Left ventricle myocardium inferior (tissue), 1 donor: ENCODE data around the gene RNASE8. TPM values are rescaled to one million over a fixed set of nuclear protein-coding genes. Genes with fewer than 3 reads are reported as not detected.

ENCODE experiments used
- DNase-seq: peaks from one replicate; pipeline ENCODE4 v3.0.0-alpha.2; 2020
- H3K27ac ChIP-seq: fragments of 200-600 bp; replicated peaks from 2 replicates; pipeline ENCODE4 v1.8.0; 2021
- H3K27me3 ChIP-seq: fragments of 200-600 bp; 2 replicates; pipeline ENCODE4 v1.8.0; 2021; ENCODE audit warnings: low read depth
- H3K36me3 ChIP-seq: fragments of 200-600 bp; 2 replicates; pipeline ENCODE4 v1.8.0; 2021
- H3K4me1 ChIP-seq: fragments of 200-600 bp; 2 replicates; pipeline ENCODE4 v1.8.0; 2021
- H3K4me3 ChIP-seq: fragments of 200-600 bp; 2 replicates; pipeline ENCODE4 v1.8.0; 2021; ENCODE audit warnings: mild to moderate bottlenecking, moderate library complexity
- H3K9me3 ChIP-seq: fragments of 200-600 bp; replicated peaks from 2 replicates; pipeline ENCODE4 v1.8.0; 2021
- CTCF ChIP-seq: fragments of 200-600 bp; IDR thresholded peaks from 2 replicates; pipeline ENCODE4 v1.8.0; 2021; ENCODE audit warnings: antibody characterized with exemption, mild to moderate bottlenecking, borderline replicate concordance
- intact Hi-C: fragments of 100-400 bp; cut with micrococcal nuclease; formaldehyde crosslinking; loops from one replicate; pipeline ENCODE4 v1.11.0; 2022
- total RNA-seq: library from RNA; stranded (reverse); fragmentation: NEBNext Ultra II Directional; extraction: Animal tissue kit (Norgen Biotek cat#: 25700); gene quantifications from one replicate; pipeline ENCODE4 v1.2.1, GENCODE V29; 2021
- donor health status: DM: no; HTN: yes; CAD: no; lungs with severe emphysema.

Gene RNASE8
- total RNA-seq, 1 donor from 2014 or later, result not detected

GRCh38 chr14:21025371-21026273 is 32.0 kb upstream of the RNASE8 start:
- Histone ChIP-seq H3K9me3 (no peaks in the 10 kb centered on the region), H3K27ac (peak overlapping the region; percentile 99), H3K27me3 (no peaks in the 10 kb centered on the region), H3K4me3 (peak overlapping the region; percentile 83), H3K4me1 (peaks cover 57% of the 10 kb centered on the region), H3K36me3 (peaks cover 16% of the 10 kb centered on the region)
- DNase-seq, result peak; percentile 91
- TF ChIP-seq CTCF, result no peak
- intact Hi-C loops, result no loop called here

DNA sequence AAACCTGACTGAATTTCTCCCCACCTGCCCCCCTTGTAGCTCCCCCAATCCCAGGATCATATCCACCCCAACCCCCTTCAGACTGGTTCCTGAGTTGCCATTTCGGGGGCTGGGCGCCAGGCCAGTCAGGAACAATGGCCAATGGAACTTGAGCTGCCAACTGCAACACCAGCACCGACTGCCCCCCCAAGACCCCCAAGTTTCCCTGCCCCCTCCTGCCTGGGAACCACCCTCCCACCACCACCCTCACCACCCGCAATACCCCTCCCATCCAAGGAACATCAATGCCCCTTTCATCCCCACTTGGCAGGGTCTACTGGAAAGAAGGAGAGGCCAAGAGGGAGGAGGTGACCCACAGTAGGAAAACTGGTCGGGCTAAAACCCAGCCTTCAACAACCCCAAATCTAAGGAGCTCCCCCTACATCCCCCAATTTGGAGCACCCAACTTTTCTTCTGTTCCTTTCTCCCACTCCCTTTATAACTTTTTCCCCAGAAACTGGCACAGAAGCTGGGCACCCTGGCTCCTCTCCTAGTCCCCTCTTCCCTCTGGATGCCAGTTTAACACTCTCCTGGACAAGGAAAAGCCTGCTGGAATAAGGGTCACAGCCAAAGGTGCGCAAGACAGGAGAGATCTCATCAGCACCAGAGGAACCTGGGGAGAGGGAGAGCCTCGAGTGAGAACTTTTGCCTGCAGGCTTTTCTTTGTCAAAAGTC is 31.2 kb upstream of the RNASE8 start:
- peaks cover 54% of the 10 kb centered on the region for H3K4me1 ChIP-seq
- DNase-seq, result no peak
- intact Hi-C loops, result no loop called here

GRCh38 chr14:21026988-21027315 is 30.7 kb upstream of the RNASE8 start:
- no peak for DNase-seq

More for the DNA sequence above, 31.2 kb upstream of the RNASE8 start:
- Histone ChIP-seq H3K27ac (peak overlapping the region; percentile 99), H3K36me3 (peaks cover 8% of the 10 kb centered on the region), H3K27me3 (no peaks in the 10 kb centered on the region), H3K4me3 (peak overlapping the region; percentile 83), H3K9me3 (no peaks in the 10 kb centered on the region)
- no peak for TF ChIP-seq CTCF

GRCh38 chr14:21029917-21030316 is 27.7 kb upstream of the RNASE8 start, which contains the start of gene TPPP2:
TSS of gene TPPP2 (plus strand) at chr14:21030217. CDS start at chr14:21030582, 365 bp downstream.
- intact Hi-C loops, result no loop called here
- TF ChIP-seq CTCF, result no peak
- peaks cover 21% of the 10 kb centered on the region for H3K4me1 ChIP-seq
- DNase-seq, result no peak
- no peaks in the 10 kb centered on the region for H3K9me3 ChIP-seq
- no peaks in the 10 kb centered on the region for H3K27me3 ChIP-seq
- H3K27ac ChIP-seq, result no peak within 1 kb of the TSS
- no peak within 1 kb of the TSS for H3K4me3 ChIP-seq
- no peaks in the 10 kb centered on the region for H3K36me3 ChIP-seq

More at GRCh38 chr14:21026988-21027315, 30.7 kb upstream of the RNASE8 start:
- peaks cover 50% of the 10 kb centered on the region for H3K4me1 ChIP-seq
- peaks cover 3% of the 10 kb centered on the region for H3K36me3 ChIP-seq
- H3K27me3 ChIP-seq, result no peaks in the 10 kb centered on the region
- intact Hi-C loops, result no loop called here
- peak overlapping the region; percentile 99 for H3K27ac ChIP-seq
- no peak overlapping the region for H3K4me3 ChIP-seq
- no peaks in the 10 kb centered on the region for H3K9me3 ChIP-seq
- TF ChIP-seq CTCF, result no peak

GRCh38 chr14:21030531-21030930 is 27.1 kb upstream of the RNASE8 start:
- no peak for TF ChIP-seq CTCF
- Histone ChIP-seq H3K4me1 (peaks cover 16% of the 10 kb centered on the region), H3K36me3 (no peaks in the 10 kb centered on the region), H3K27me3 (no peaks in the 10 kb centered on the region), H3K4me3 (no peak overlapping the region), H3K27ac (no peak overlapping the region), H3K9me3 (no peaks in the 10 kb centered on the region)
- intact Hi-C loops, result no loop called here
- no peak for DNase-seq
